Ovary (tissue), 9 donors: ENCODE data around the gene STRIP1. TPM values are rescaled to one million over a fixed set of nuclear protein-coding genes. Genes with fewer than 3 reads are reported as not detected.
"Not testable (repeated sequence)": the region's sequence is repeated elsewhere in the genome, so short reads cannot be mapped to it uniquely, and the experiment has no call there.

Experiments used
- DNase-seq, 5 donors: peaks; one replicate each; pipeline ENCODE4 v3.0.0-alpha.2; 2019 to 2020
- H3K27ac ChIP-seq, 2 donors: fragments of 200-600 bp; one replicate each; pipeline versions ENCODE4 v1.5.1 to v1.8.0; 2019 to 2022
- H3K27me3 ChIP-seq: fragments of 200-600 bp; one replicate; pipeline ENCODE4 v1.8.0; 2022
- H3K36me3 ChIP-seq: fragments of 200-600 bp; sonication (generic); one replicate; pipeline ENCODE4 v1.5.1; 2019
- H3K4me1 ChIP-seq: one replicate; pipeline ENCODE4 v1.8.1; 2013; ENCODE audit warnings: mild to moderate bottlenecking, moderate library complexity; ENCODE audit not compliant: insufficient read depth
- H3K4me3 ChIP-seq: fragments of 200-600 bp; sonication (generic); one replicate; pipeline ENCODE4 v1.5.1; 2017
- H3K9me3 ChIP-seq, 2 donors: fragments of 200-600 bp in 1 of 2; sonication (generic) in 1 of 2; one replicate each; pipeline versions ENCODE4 v1.5.1 to v1.8.1; 2013 to 2019; ENCODE audit warnings: mild to moderate bottlenecking in 1 of 2, moderate library complexity in 1 of 2
- CTCF ChIP-seq, 3 donors: fragments of 450-650 bp in 2 of 3; fragments of 200-600 bp in 1 of 3; IDR thresholded peaks; one replicate each; pipeline versions ENCODE4 v1.5.1 to v1.8.0; 2016 to 2022; ENCODE audit warnings: antibody characterized with exemption in 3 of 3, mild to moderate bottlenecking in 1 of 3
- EP300 ChIP-seq: sonication (generic); formaldehyde crosslinking; IDR thresholded peaks from one replicate; pipeline ENCODE4 v1.6.1; 2017; ENCODE audit warnings: antibody characterized with exemption
- POLR2A ChIP-seq: fragments of 450-650 bp; IDR thresholded peaks from one replicate; pipeline ENCODE4 v1.6.1; 2017; ENCODE audit warnings: antibody characterized with exemption, mild to moderate bottlenecking, moderate library complexity
- WGBS, 3 donors: extraction: QIAGEN DNeasy Blood & Tissue Kit in 1 of 3; methylation state at CpG; one replicate each; pipeline versions ENCODE4 v1.1.5 to v1.1.7; 2013 to 2017; 5-methylcytosine and 5-hydroxymethylcytosine counted together
- intact Hi-C, 4 donors: fragments of 100-400 bp; cut with DNase I; formaldehyde crosslinking; loops; one replicate each; pipeline versions ENCODE4 v1.11.0 to v1.15.1; 2022 to 2023
- polyA plus RNA-seq, 2 donors: library from polyadenylated mRNA; stranded (reverse); fragments of 200-250 nt in 1 of 2; fragments of 350-450 nt in 1 of 2; fragmentation: Illumina TruSeq in 1 of 2; extraction: RNeasy Lipid Tissue Mini Kit (QIAGEN cat#74804) in 1 of 2; gene quantifications; one replicate each; pipeline ENCODE4 v1.2.3, GENCODE V29; 2013 to 2014
- total RNA-seq, 7 donors: library from RNA; depleted of rRNA in 2 of 7; stranded (reverse); fragments of >200 nt in 2 of 7; fragmentation: NEBNext Ultra II Directional in 3 of 7; extraction: Animal tissue kit (Norgen Biotek cat#: 25700) in 3 of 7; gene quantifications; one replicate each; pipeline versions ENCODE4 v1.1.0 to v1.2.4, GENCODE V29; 2016 to 2023
- donor health status: DM: no; HTN: no; CAD: no; lungs with moderate emphysema.
- donor health status: DM: no; HTN: no; CAD: no.
- donor health status: Bipolar disorder and iron deficiency.
- donor health status: DM: yes; HTN: yes; CAD: no.
- donor health status: DM: no; HTN: no; CAD: no.
- donor health status: DM: yes; HTN: yes; CAD: no.

The STRIP1 gene
- total and polyA plus RNA-seq, 9 donors = 21.6 to 46.7 (median 36.2) TPM

- no peaks in the 10 kb centered on the region for H3K9me3 ChIP-seq
- intact Hi-C loops = no loop called here
- H3K4me3 ChIP-seq = no peak overlapping the region
- 71 to 78% (median 75%) methylated on average over 1 of the region's 1 CpG for WGBS, 3 donors
- H3K27me3 ChIP-seq = no peaks in the 10 kb centered on the region
- TF ChIP-seq POLR2A = no peak
- no peak for TF ChIP-seq CTCF (IDR thresholded peaks at IDR 0.05)
- TF ChIP-seq EP300 = no peak
- no peak for DNase-seq
- no peaks in the 10 kb centered on the region for H3K36me3 ChIP-seq
- no peak overlapping the region for H3K27ac ChIP-seq
- H3K4me1 ChIP-seq = no peaks in the 10 kb centered on the region
Measured at GRCh38 chr1:110019770-110020169, 14.7 kb upstream of the STRIP1 start.

- Histone ChIP-seq H3K4me1 (no peaks in the 10 kb centered on the region), H3K4me3 (no peak overlapping the region), H3K27ac (no peak overlapping the region), H3K9me3 (no peaks in the 10 kb centered on the region), H3K27me3 (no peaks in the 10 kb centered on the region), H3K36me3 (no peaks in the 10 kb centered on the region)
- TF ChIP-seq CTCF (IDR thresholded peaks at IDR 0.05) (no peak), EP300 (no peak), POLR2A (no peak)
- DNase-seq = no peak
- 42 to 62% (median 54%) methylated on average over 3 of the region's 3 CpGs for WGBS, 3 donors
- intact Hi-C loops = no loop called here
Measured at GRCh38 chr1:110021285-110021684, 13.1 kb upstream of the STRIP1 start.

GRCh38 chr1:110024613-110025012 lies 9.8 kb upstream of the STRIP1 start:
- intact Hi-C loops = no loop called here
- no peak overlapping the region for H3K27ac ChIP-seq
- H3K4me1 ChIP-seq = no peaks in the 10 kb centered on the region
- no peaks in the 10 kb centered on the region for H3K27me3 ChIP-seq
- WGBS, 3 donors = 90 to 91% (median 90%) methylated on average over 4 of the region's 4 CpGs
- no peaks in the 10 kb centered on the region for H3K36me3 ChIP-seq
- no peak for DNase-seq
- no peak overlapping the region for H3K4me3 ChIP-seq
- H3K9me3 ChIP-seq = no peaks in the 10 kb centered on the region
- TF ChIP-seq POLR2A (no peak), EP300 (no peak), CTCF (IDR thresholded peaks at IDR 0.05) (no peak)

GRCh38 chr1:110030687-110031086 lies 3.7 kb upstream of the STRIP1 start:
- H3K9me3 ChIP-seq, H3K27ac ChIP-seq, H3K27me3 ChIP-seq, intact Hi-C loops, DNase-seq, H3K4me1 ChIP-seq, H3K4me3 ChIP-seq, H3K36me3 ChIP-seq: not testable (repeated sequence)
- WGBS, 3 donors = 63 to 80% (median 68%) methylated on average over 4 of the region's 4 CpGs

- 93 to 99% (median 94%) methylated on average over 2 of the region's 2 CpGs for WGBS, 3 donors
- peaks cover 5% of the 10 kb centered on the region for H3K4me1 ChIP-seq
- H3K4me3 ChIP-seq = no peak overlapping the region
- H3K27me3 ChIP-seq = no peaks in the 10 kb centered on the region
- no peaks in the 10 kb centered on the region for H3K36me3 ChIP-seq
- no peak for DNase-seq
- intact Hi-C loops = no loop called here
- no peak overlapping the region for H3K27ac ChIP-seq
- no peaks in the 10 kb centered on the region for H3K9me3 ChIP-seq
- no peak for TF ChIP-seq POLR2A
- no peak for TF ChIP-seq CTCF (IDR thresholded peaks at IDR 0.05)
- TF ChIP-seq EP300 = no peak
Measured at GRCh38 chr1:110032327-110032726, 2.1 kb upstream of the STRIP1 start.
